Naive thymus-derived CD8-positive, alpha-beta T cell (primary cell): ENCODE data around the gene PRDM10. TPM values are rescaled to one million over a fixed set of nuclear protein-coding genes. Genes with fewer than 3 reads are reported as not detected.
A peak's percentile ranks its signal among the peaks of the same experiment; 100 is the strongest.
"Not testable (repeated sequence)": the region's sequence is repeated elsewhere in the genome, so short reads cannot be mapped to it uniquely, and the experiment has no call there.

Experiments used
- ATAC-seq, 2 donors: fragments of 150-1000 bp; cut with Tn5 transposase in 1 of 2; sonication (Bioruptor Pico), chemical (Tn5 transposase) in 1 of 2; 1 replicate in 1 of 2; 2 replicates in 1 of 2; pipeline ENCODE4 v1.10.0; 2021; ENCODE audit warnings: mild to moderate bottlenecking in 2 of 2, moderate library complexity in 2 of 2
- POLR2A ChIA-PET: fragments of 350-600 bp; sonication (Branson Sonifier 250); formaldehyde crosslinking; loops from one replicate; lab custom pipeline; 2021; ENCODE audit warnings: antibody characterized with exemption; lab: Charles Lee
- DNase-seq, 10 donors: peaks; one replicate each; pipeline versions ENCODE4 v3.0.0 to v3.0.0-alpha.2; 2020 to 2022
- H3K27ac Mint-ChIP-seq, 10 donors: one replicate each; pipeline ENCODE4 v1.8.0; 2020 to 2022; ENCODE audit warnings: mild to moderate bottlenecking in 10 of 10, mixed read lengths in 10 of 10, moderate library complexity in 4 of 10, inconsistent platforms in 1 of 10
- H3K27me3 Mint-ChIP-seq, 5 donors: one replicate each; pipeline ENCODE4 v1.8.0; 2021 to 2022; ENCODE audit warnings: mixed read lengths in 5 of 5
- H3K36me3 Mint-ChIP-seq, 3 donors: one replicate each; pipeline ENCODE4 v1.8.0; 2020 to 2022; ENCODE audit warnings: mixed read lengths in 3 of 3, mild to moderate bottlenecking in 2 of 3, inconsistent platforms in 1 of 3
- H3K4me1 Mint-ChIP-seq, 4 donors: one replicate each; pipeline ENCODE4 v1.8.0; 2021 to 2022; ENCODE audit warnings: mixed read lengths in 4 of 4
- H3K4me3 Mint-ChIP-seq, 10 donors: one replicate each; pipeline ENCODE4 v1.8.0; 2020 to 2022; ENCODE audit warnings: mild to moderate bottlenecking in 10 of 10, mixed read lengths in 10 of 10, moderate library complexity in 6 of 10, inconsistent platforms in 1 of 10
- H3K9me3 Mint-ChIP-seq, 9 donors: one replicate each; pipeline ENCODE4 v1.8.0; 2020 to 2022; ENCODE audit warnings: mixed read lengths in 9 of 9, mild to moderate bottlenecking in 3 of 9, inconsistent platforms in 1 of 9, moderate library complexity in 1 of 9
- polyA plus RNA-seq, 3 donors: library from polyadenylated mRNA; unstranded; fragments of 300-500 nt; fragmentation: Illumina TruSeq; gene quantifications; one replicate each; pipeline ENCODE4 v1.2.3, GENCODE V29; 2021
- total RNA-seq, 8 experiments: library from RNA in 2 of 8; stranded (reverse) in 2 of 8; gene quantifications; one replicate each; pipeline ENCODE4 v1.2.3 and lab custom pipeline; 2021 to 2026

Gene PRDM10
- total and polyA plus RNA-seq, 5 experiments from 2014 or later, result 0.87 to 16.5 (median 3.7) TPM

- POLR2A ChIA-PET, result no interaction called here
- DNase-seq (no peak), ATAC-seq (no peak)
- H3K4me3 Mint-ChIP-seq, result no peak overlapping the region
- no peaks in the 10 kb centered on the region for H3K36me3 Mint-ChIP-seq
- no peak overlapping the region for H3K27ac Mint-ChIP-seq
- no peaks in the 10 kb centered on the region for H3K9me3 Mint-ChIP-seq
- H3K4me1 Mint-ChIP-seq, result no peaks in the 10 kb centered on the region
- peaks cover 1 to 9% (median 7%) of the 10 kb centered on the region in 5 donors for H3K27me3 Mint-ChIP-seq
Observed at GRCh38 chr11:130032931-130033330, 30.3 kb upstream of the PRDM10 start.

DNA sequence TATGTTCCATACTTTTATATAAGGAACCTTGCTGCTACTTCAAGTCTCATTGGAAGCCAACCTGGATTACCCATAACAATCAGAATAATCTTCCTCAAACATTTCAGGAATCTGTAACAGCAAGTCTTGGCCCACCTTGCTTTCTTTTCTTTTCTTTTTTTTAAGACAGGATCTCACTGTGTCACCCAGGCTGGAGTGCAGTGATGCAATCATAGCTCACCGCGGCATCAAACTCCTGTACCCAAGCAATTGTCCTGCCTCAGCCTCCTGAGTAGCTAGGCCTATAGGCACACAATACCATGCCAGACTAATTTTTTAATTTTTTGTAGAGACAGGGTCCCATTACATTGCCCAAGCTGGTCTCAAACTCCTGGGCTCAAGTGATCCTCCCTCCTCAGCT lies 29.3 kb upstream of the PRDM10 start:
- Mint-ChIP-seq H3K27ac (no peak overlapping the region), H3K36me3 (no peaks in the 10 kb centered on the region)

GRCh38 chr11:130031056-130031455 lies 28.4 kb upstream of the PRDM10 start:
- H3K27me3 Mint-ChIP-seq, result peaks cover 0 to 8% (median 5%) of the 10 kb centered on the region in 5 donors
- no peak overlapping the region for H3K4me3 Mint-ChIP-seq
- ATAC-seq (no peak), DNase-seq (no peak)
- H3K27ac Mint-ChIP-seq, result peak overlapping the region in 1 of 10 donors; percentile 2
- POLR2A ChIA-PET, result no interaction called here
- H3K4me1 Mint-ChIP-seq, result no peaks in the 10 kb centered on the region
- no peaks in the 10 kb centered on the region for H3K36me3 Mint-ChIP-seq
- no peaks in the 10 kb centered on the region for H3K9me3 Mint-ChIP-seq

More for the DNA sequence above, 29.3 kb upstream of the PRDM10 start:
- Mint-ChIP-seq H3K4me3 (no peak overlapping the region), H3K9me3 (no peaks in the 10 kb centered on the region), H3K4me1 (no peaks in the 10 kb centered on the region), H3K27me3 (peaks cover 0 to 9% (median 7%) of the 10 kb centered on the region in 5 donors)
- DNase-seq (no peak), ATAC-seq (no peak)
- POLR2A ChIA-PET, result no interaction called here

DNA sequence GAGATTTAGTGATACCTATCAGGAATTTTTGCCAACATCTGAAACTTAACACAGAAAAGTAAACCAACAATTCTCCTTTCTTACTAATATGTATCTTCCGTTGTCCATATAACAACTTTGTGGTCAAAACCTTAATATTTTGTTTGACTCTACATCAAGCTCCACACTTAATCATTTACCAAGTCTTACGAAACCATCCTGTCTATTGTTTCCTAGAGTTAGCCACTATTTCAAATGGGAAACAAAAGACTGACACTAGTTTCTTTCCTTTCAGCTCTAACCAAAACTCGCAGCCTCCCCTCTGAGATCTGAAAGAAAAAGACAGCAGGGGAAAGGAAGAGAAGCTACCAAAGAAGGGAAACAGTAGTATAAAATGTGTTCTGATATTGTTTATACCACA lies 26.5 kb upstream of the PRDM10 start:
- Mint-ChIP-seq H3K9me3 (no peaks in the 10 kb centered on the region), H3K36me3 (no peaks in the 10 kb centered on the region), H3K27ac (no peak overlapping the region), H3K4me3 (no peak overlapping the region), H3K27me3 (peaks cover 0 to 9% (median 3%) of the 10 kb centered on the region in 5 donors), H3K4me1 (no peaks in the 10 kb centered on the region)
- POLR2A ChIA-PET, result no interaction called here
- ATAC-seq (no peak), DNase-seq (no peak)

GRCh38 chr11:130025371-130025770 lies 22.7 kb upstream of the PRDM10 start:
- Mint-ChIP-seq H3K27ac (no peak overlapping the region), H3K4me3 (no peak overlapping the region), H3K36me3 (no peaks in the 10 kb centered on the region), H3K27me3 (peaks cover 0 to 12% (median 3%) of the 10 kb centered on the region in 5 donors), H3K4me1 (peaks cover 0 to 7% (median 0%) of the 10 kb centered on the region in 4 donors), H3K9me3 (no peaks in the 10 kb centered on the region)
- POLR2A ChIA-PET, result interaction anchor here (0.6 kb wide), 1 partner anchor 40 kb away, joined by 5 read pairs; no protein-coding TSS in a partner anchor
- ATAC-seq (no peak), DNase-seq (no peak)

DNA sequence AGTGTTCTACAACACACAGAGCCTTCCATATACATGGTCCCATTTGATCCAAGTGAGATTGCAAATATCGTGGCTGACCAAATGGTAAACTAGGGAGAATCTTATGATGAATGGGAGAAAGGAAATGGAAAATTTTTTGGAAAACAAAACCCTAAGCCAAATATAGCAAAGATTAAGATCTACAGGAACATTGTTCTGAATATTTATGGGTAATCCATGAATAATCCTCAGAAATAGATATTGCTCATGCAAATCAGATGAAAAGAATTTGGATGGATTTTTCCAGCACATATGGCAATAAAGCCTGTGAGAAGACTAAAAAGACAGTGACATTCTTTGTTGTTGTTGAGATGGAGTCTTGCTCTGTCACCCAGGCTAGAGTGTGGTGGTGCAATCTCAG lies 21.7 kb upstream of the PRDM10 start:
- no peaks in the 10 kb centered on the region for H3K36me3 Mint-ChIP-seq
- peaks cover 0 to 14% (median 3%) of the 10 kb centered on the region in 5 donors for H3K27me3 Mint-ChIP-seq
- ATAC-seq (no peak), DNase-seq (no peak)
- H3K4me1 Mint-ChIP-seq, result peaks cover 0 to 7% (median 0%) of the 10 kb centered on the region in 4 donors
- H3K27ac Mint-ChIP-seq, result no peak overlapping the region
- no peaks in the 10 kb centered on the region for H3K9me3 Mint-ChIP-seq
- POLR2A ChIA-PET, result no interaction called here
- no peak overlapping the region for H3K4me3 Mint-ChIP-seq

- peaks cover 0 to 16% (median 2%) of the 10 kb centered on the region in 5 donors for H3K27me3 Mint-ChIP-seq
- peaks cover 0 to 7% (median 0%) of the 10 kb centered on the region in 4 donors for H3K4me1 Mint-ChIP-seq
- no peak overlapping the region for H3K27ac Mint-ChIP-seq
- DNase-seq (no peak), ATAC-seq (no peak)
- H3K9me3 Mint-ChIP-seq, result no peaks in the 10 kb centered on the region
- H3K4me3 Mint-ChIP-seq, result no peak overlapping the region
- no peaks in the 10 kb centered on the region for H3K36me3 Mint-ChIP-seq
- POLR2A ChIA-PET, result no interaction called here
Observed at GRCh38 chr11:130023204-130023603, 20.6 kb upstream of the PRDM10 start.

DNA sequence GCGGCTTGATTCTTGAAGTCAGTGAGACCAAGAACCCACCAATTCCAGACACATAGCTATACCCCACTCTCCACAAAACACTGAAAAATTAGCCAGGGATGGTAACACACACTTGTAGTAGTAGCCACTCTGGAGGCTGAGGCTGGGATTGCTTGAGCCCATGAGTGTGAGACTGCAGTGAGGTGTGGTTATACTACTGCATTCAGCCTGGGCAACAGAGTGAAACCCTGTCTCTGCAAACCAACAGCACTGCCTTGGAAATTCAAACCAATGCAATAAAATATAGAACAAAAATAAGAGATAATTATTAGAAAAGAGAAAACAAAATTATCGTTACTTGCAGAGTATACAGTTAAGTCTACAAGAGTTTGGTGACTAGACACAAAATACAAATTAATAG lies 20.2 kb upstream of the PRDM10 start:
- no peak overlapping the region for H3K27ac Mint-ChIP-seq
- DNase-seq (no peak), ATAC-seq (no peak)
- H3K4me3 Mint-ChIP-seq, result no peak overlapping the region
- POLR2A ChIA-PET, result interaction anchor here (0.9 kb wide), 1 partner anchor 21 kb away, joined by 3 read pairs; no protein-coding TSS in a partner anchor
- H3K27me3 Mint-ChIP-seq, result peaks cover 0 to 16% (median under 1%) of the 10 kb centered on the region in 5 donors
- no peaks in the 10 kb centered on the region for H3K36me3 Mint-ChIP-seq
- peaks cover 0 to 7% (median 0%) of the 10 kb centered on the region in 4 donors for H3K4me1 Mint-ChIP-seq
- no peaks in the 10 kb centered on the region for H3K9me3 Mint-ChIP-seq

GRCh38 chr11:130021606-130022005 lies 19.0 kb upstream of the PRDM10 start:
- H3K27me3 Mint-ChIP-seq, result peaks cover 0 to 14% (median 0%) of the 10 kb centered on the region in 5 donors
- DNase-seq, H3K9me3 Mint-ChIP-seq, POLR2A ChIA-PET, H3K4me1 Mint-ChIP-seq, H3K4me3 Mint-ChIP-seq, ATAC-seq, H3K36me3 Mint-ChIP-seq, H3K27ac Mint-ChIP-seq: not testable (repeated sequence)

GRCh38 chr11:130020323-130020722 lies 17.7 kb upstream of the PRDM10 start:
- peaks cover 0 to 4% (median 0%) of the 10 kb centered on the region in 3 donors for H3K36me3 Mint-ChIP-seq
- H3K27ac Mint-ChIP-seq, result no peak overlapping the region
- ATAC-seq (no peak), DNase-seq (no peak)
- no peak overlapping the region for H3K4me3 Mint-ChIP-seq
- peaks cover 0 to 7% (median 0%) of the 10 kb centered on the region in 4 donors for H3K4me1 Mint-ChIP-seq
- H3K27me3 Mint-ChIP-seq, result peaks cover 0 to 14% (median 3%) of the 10 kb centered on the region in 5 donors
- POLR2A ChIA-PET, result no interaction called here
- H3K9me3 Mint-ChIP-seq, result peaks cover 0 to 9% (median 4%) of the 10 kb centered on the region in 9 donors

- ATAC-seq, H3K4me1 Mint-ChIP-seq, POLR2A ChIA-PET, H3K27ac Mint-ChIP-seq, DNase-seq, H3K36me3 Mint-ChIP-seq, H3K4me3 Mint-ChIP-seq, H3K9me3 Mint-ChIP-seq: not testable (repeated sequence)
- peaks cover 1 to 11% (median 6%) of the 10 kb centered on the region in 5 donors for H3K27me3 Mint-ChIP-seq
Observed at GRCh38 chr11:130015846-130016245, 13.2 kb upstream of the PRDM10 start.

DNA sequence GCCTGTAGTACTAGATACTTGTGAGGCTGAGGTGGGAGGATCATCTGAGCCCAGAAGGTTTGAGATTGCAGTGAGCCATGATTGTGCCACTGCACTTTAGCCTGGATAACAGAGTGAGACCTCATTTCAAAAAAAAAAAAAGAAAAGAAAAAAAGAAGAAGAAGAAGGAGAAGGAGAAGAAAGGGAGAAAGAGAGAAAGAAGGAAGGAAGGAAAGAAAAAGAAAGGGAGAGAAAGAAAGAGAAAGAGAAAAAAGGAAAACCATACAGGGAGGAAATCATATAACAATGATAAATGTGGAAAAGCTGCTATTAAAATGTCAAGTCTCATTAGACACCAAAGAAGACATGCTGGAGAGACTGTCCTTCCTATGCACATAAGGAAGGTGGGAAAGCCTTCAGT lies 5.7 kb upstream of the PRDM10 start:
- no peak for ATAC-seq
- H3K9me3 Mint-ChIP-seq, result no peaks in the 10 kb centered on the region
- H3K27ac Mint-ChIP-seq, result no peak overlapping the region
- H3K4me3 Mint-ChIP-seq, result no peak overlapping the region
- POLR2A ChIA-PET, result no interaction called here
- DNase-seq, result no peak
- H3K36me3 Mint-ChIP-seq, result no peaks in the 10 kb centered on the region
- peaks cover 5 to 16% (median 10%) of the 10 kb centered on the region in 4 donors for H3K4me1 Mint-ChIP-seq
- H3K27me3 Mint-ChIP-seq, result peaks cover 0 to 9% (median 3%) of the 10 kb centered on the region in 5 donors

GRCh38 chr11:130006929-130007328 lies 4.3 kb upstream of the PRDM10 start:
- H3K36me3 Mint-ChIP-seq, result no peaks in the 10 kb centered on the region
- no peak overlapping the region for H3K27ac Mint-ChIP-seq
- H3K9me3 Mint-ChIP-seq, result no peaks in the 10 kb centered on the region
- H3K27me3 Mint-ChIP-seq, result peaks cover 0 to 9% (median 3%) of the 10 kb centered on the region in 5 donors
- peaks cover 5 to 20% (median 10%) of the 10 kb centered on the region in 4 donors for H3K4me1 Mint-ChIP-seq
- DNase-seq (no peak), ATAC-seq (no peak)
- no peak overlapping the region for H3K4me3 Mint-ChIP-seq
- POLR2A ChIA-PET, result interaction anchor here (0.7 kb wide), 1 partner anchor 61 kb away, joined by 5 read pairs; no protein-coding TSS in a partner anchor

GRCh38 chr11:130003717-130004001 lies 1.0 kb upstream of the PRDM10 start:
- H3K27ac Mint-ChIP-seq, result peak overlapping the region; percentile 96 to 100 (median 98)
- POLR2A ChIA-PET, result interaction anchor here (0.5 to 5.6 kb wide), 12 partner anchors 10 to 312 kb away, joined by 3 to 62 read pairs (median 4); partner anchors contain the start of genes APLP2, NFRKB and TMEM45B
- H3K4me3 Mint-ChIP-seq, result peak overlapping the region; percentile 86 to 99 (median 93)
- no peaks in the 10 kb centered on the region for H3K9me3 Mint-ChIP-seq
- ATAC-seq, result no peak
- no peaks in the 10 kb centered on the region for H3K36me3 Mint-ChIP-seq
- H3K4me1 Mint-ChIP-seq, result peaks cover 11 to 44% (median 31%) of the 10 kb centered on the region in 4 donors
- H3K27me3 Mint-ChIP-seq, result peaks cover 0 to 2% (median 0%) of the 10 kb centered on the region in 5 donors
- DNase-seq, result no peak
